Suprapubic skin (tissue), 4 donors: Measurements from ENCODE around the gene NR1D2. TPM values are rescaled to one million over a fixed set of nuclear protein-coding genes. Genes with fewer than 3 reads are reported as not detected.
A peak's percentile ranks its signal among the peaks of the same experiment; 100 is the strongest.

ENCODE experiments used
- DNase-seq, 2 donors: peaks; one replicate each; pipeline ENCODE4 v3.0.0-alpha.2; 2019; ENCODE audit warnings: low spot score in 2 of 2
- H3K27ac ChIP-seq: fragments of 200-600 bp; sonication (generic); one replicate; pipeline ENCODE4 v1.5.1; 2019
- H3K27me3 ChIP-seq: fragments of 200-600 bp; sonication (generic); one replicate; pipeline ENCODE4 v1.5.1; 2019
- H3K36me3 ChIP-seq: fragments of 200-600 bp; sonication (generic); one replicate; pipeline ENCODE4 v1.5.1; 2019
- H3K4me1 ChIP-seq: fragments of 200-600 bp; sonication (generic); one replicate; pipeline ENCODE4 v1.5.1; 2019
- H3K4me3 ChIP-seq: fragments of 200-600 bp; sonication (generic); one replicate; pipeline ENCODE4 v1.5.1; 2019; ENCODE audit warnings: mild to moderate bottlenecking
- H3K9me3 ChIP-seq: fragments of 200-600 bp; sonication (generic); one replicate; pipeline ENCODE4 v1.5.1; 2019
- CTCF ChIP-seq, 2 donors: fragments of 200-600 bp in 1 of 2; fragments of 450-650 bp in 1 of 2; sonication (generic) in 1 of 2; IDR thresholded peaks; one replicate each; pipeline ENCODE4 v1.5.1; 2016 to 2019; ENCODE audit warnings: antibody characterized with exemption in 2 of 2, mild to moderate bottlenecking in 1 of 2, moderate library complexity in 1 of 2
- EP300 ChIP-seq: sonication (generic); formaldehyde crosslinking; IDR thresholded peaks from one replicate; pipeline ENCODE4 v1.6.1; 2017; ENCODE audit warnings: antibody characterized with exemption
- POLR2A ChIP-seq, 2 donors: fragments of 450-650 bp; IDR thresholded peaks; one replicate each; pipeline ENCODE4 v1.6.1; 2017; ENCODE audit warnings: antibody characterized with exemption in 2 of 2, mild to moderate bottlenecking in 2 of 2, moderate library complexity in 2 of 2
- POLR2AphosphoS5 ChIP-seq, 3 donors: sonication (generic); formaldehyde crosslinking; IDR thresholded peaks; one replicate each; pipeline ENCODE4 v1.6.1; 2017; ENCODE audit warnings: antibody characterized with exemption in 3 of 3
- WGBS: methylation state at CpG from one replicate; pipeline ENCODE4 v1.1.5; 2018; 5-methylcytosine and 5-hydroxymethylcytosine counted together
- total RNA-seq, 4 donors: library from RNA; depleted of rRNA; stranded (reverse); fragments of >200 nt; gene quantifications; one replicate each; pipeline ENCODE4 v1.1.0, GENCODE V29; 2016

Gene NR1D2
- total RNA-seq, 4 donors from 2014 or later = 24.4 to 44.1 (median 39.1) TPM

GRCh38 chr3:23938688-23939087, 6.4 kb upstream of the NR1D2 start:
- TF ChIP-seq POLR2AphosphoS5 (IDR thresholded peaks at IDR 0.05) (no peak), POLR2A (IDR thresholded peaks at IDR 0.05) (no peak), CTCF (IDR thresholded peaks at IDR 0.05) (no peak), EP300 (no peak)
- no peak for DNase-seq
- no peaks in the 10 kb centered on the region for H3K9me3 ChIP-seq
- H3K36me3 ChIP-seq = no peaks in the 10 kb centered on the region
- no peak overlapping the region for H3K27ac ChIP-seq
- H3K4me3 ChIP-seq = no peak overlapping the region
- no peaks in the 10 kb centered on the region for H3K4me1 ChIP-seq
- no peaks in the 10 kb centered on the region for H3K27me3 ChIP-seq

- Histone ChIP-seq H3K4me1 (peaks cover 8% of the 10 kb centered on the region), H3K27me3 (no peaks in the 10 kb centered on the region), H3K27ac (no peak overlapping the region), H3K36me3 (no peaks in the 10 kb centered on the region), H3K4me3 (no peak overlapping the region), H3K9me3 (no peaks in the 10 kb centered on the region)
- no peak for DNase-seq
- no peak for TF ChIP-seq CTCF (IDR thresholded peaks at IDR 0.05)
- TF ChIP-seq POLR2A (IDR thresholded peaks at IDR 0.05) = no peak
- TF ChIP-seq POLR2AphosphoS5 (IDR thresholded peaks at IDR 0.05) = no peak
- no peak for TF ChIP-seq EP300
- WGBS = 87% methylated on average over 5 of the region's 5 CpGs
These were observed 4.3 kb upstream of the NR1D2 start for GRCh38 chr3:23940775-23941174.

- no peak overlapping the region for H3K27ac ChIP-seq
These were observed 3.6 kb upstream of the NR1D2 start for GRCh38 chr3:23941440-23941839.

DNA sequence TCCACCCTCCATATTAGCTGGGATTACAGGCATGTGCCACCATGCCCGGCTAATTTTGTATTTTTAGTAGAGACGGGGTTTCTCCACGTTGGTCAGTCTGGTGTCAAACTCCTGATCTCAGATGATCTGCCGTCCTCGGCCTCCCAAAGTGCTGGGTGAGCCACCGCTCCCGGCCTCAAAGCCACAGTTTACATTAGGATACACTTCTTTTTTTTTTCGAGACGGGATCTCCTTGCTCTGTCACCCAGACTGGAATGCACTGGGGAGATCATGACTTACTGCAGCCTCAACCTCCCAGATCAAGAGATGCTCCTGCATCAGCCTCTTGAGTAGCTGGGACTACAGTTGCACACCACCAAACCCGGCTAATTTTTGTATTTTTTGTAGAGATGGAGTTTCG, 2.5 kb upstream of the NR1D2 start:
- TF ChIP-seq POLR2AphosphoS5 (IDR thresholded peaks at IDR 0.05) (no peak), POLR2A (IDR thresholded peaks at IDR 0.05) (no peak), EP300 (no peak), CTCF (IDR thresholded peaks at IDR 0.05) (no peak)
- WGBS = 95% methylated on average over 11 of the region's 11 CpGs

More at GRCh38 chr3:23941440-23941839, 3.6 kb upstream of the NR1D2 start:
- Histone ChIP-seq H3K4me1 (peaks cover 10% of the 10 kb centered on the region), H3K9me3 (no peaks in the 10 kb centered on the region), H3K4me3 (no peak overlapping the region), H3K36me3 (no peaks in the 10 kb centered on the region), H3K27me3 (no peaks in the 10 kb centered on the region)
- 94% methylated on average over 4 of the region's 4 CpGs for WGBS
- TF ChIP-seq POLR2AphosphoS5 (IDR thresholded peaks at IDR 0.05) (no peak), POLR2A (IDR thresholded peaks at IDR 0.05) (no peak)
- no peak for DNase-seq

GRCh38 chr3:23944007-23944783, 891 bp upstream of the NR1D2 start:
- Histone ChIP-seq H3K27ac (peak overlapping the region; percentile 100), H3K4me1 (peaks cover 29% of the 10 kb centered on the region), H3K27me3 (no peaks in the 10 kb centered on the region), H3K4me3 (peak overlapping the region; percentile 88), H3K36me3 (no peaks in the 10 kb centered on the region), H3K9me3 (no peaks in the 10 kb centered on the region)
- 8% methylated on average over 13 of the region's 13 CpGs for WGBS
- no peak for DNase-seq
- TF ChIP-seq EP300 (no peak), POLR2A (IDR thresholded peaks at IDR 0.05) (no peak), CTCF (IDR thresholded peaks at IDR 0.05) (no peak), POLR2AphosphoS5 (IDR thresholded peaks at IDR 0.05) (no peak)

More for the DNA sequence above, 2.5 kb upstream of the NR1D2 start:
- DNase-seq = no peak
- H3K27me3 ChIP-seq = no peaks in the 10 kb centered on the region
- no peaks in the 10 kb centered on the region for H3K9me3 ChIP-seq
- no peaks in the 10 kb centered on the region for H3K36me3 ChIP-seq
- H3K4me3 ChIP-seq = no peak overlapping the region
- H3K27ac ChIP-seq = no peak overlapping the region
- peaks cover 21% of the 10 kb centered on the region for H3K4me1 ChIP-seq

DNA sequence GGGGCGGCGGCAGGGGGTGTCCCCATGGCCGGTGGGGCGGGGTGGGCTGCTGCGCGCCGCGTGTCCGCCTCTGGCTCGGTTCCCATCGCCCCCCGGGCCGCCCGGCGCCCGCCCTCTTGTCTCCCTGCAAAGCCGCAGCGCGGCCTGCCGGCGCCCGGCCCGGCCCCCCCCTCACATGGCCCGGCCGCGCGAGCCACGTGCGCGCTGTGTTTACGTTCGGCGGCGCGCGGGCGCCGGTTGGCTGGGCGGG, 502 bp downstream of the NR1D2 start:
- H3K9me3 ChIP-seq = no peaks in the 10 kb centered on the region
- peak overlapping the region; percentile 88 for H3K4me3 ChIP-seq
- H3K27me3 ChIP-seq = no peaks in the 10 kb centered on the region
- WGBS = no CpG with 5 or more reads among the region's 39 CpGs
- peaks cover 42% of the 10 kb centered on the region for H3K4me1 ChIP-seq
- TF ChIP-seq POLR2A (IDR thresholded peaks at IDR 0.05) (no peak), EP300 (peak; percentile 12), CTCF (IDR thresholded peaks at IDR 0.05) (no peak), POLR2AphosphoS5 (IDR thresholded peaks at IDR 0.05) (peak in 2 of 3 donors; percentile 34 to 62)
- DNase-seq = no peak
- no peaks in the 10 kb centered on the region for H3K36me3 ChIP-seq
- peak overlapping the region; percentile 100 for H3K27ac ChIP-seq
